H1 (cell line): ENCODE results near the gene SUCLG2. TPM values are rescaled to one million over a fixed set of nuclear protein-coding genes. Genes with fewer than 3 reads are reported as not detected.

ENCODE experiments used
- CTCF ChIA-PET: fragments of 300-600 bp; sonication (Branson Sonifier 250); formaldehyde crosslinking; loops from one replicate; lab custom pipeline; 2021; ENCODE audit not compliant: partially characterized antibody; lab: Charles Lee
- POLR2A ChIA-PET: fragments of 300-600 bp; sonication (Branson Sonifier 250); formaldehyde crosslinking; loops from one replicate; lab custom pipeline; 2021; ENCODE audit warnings: inconsistent platforms; ENCODE audit not compliant: partially characterized antibody; lab: Charles Lee
- DNase-seq, 2 experiments: peaks; one replicate each; pipeline versions ENCODE4 v3.0.0 to v3.0.0-alpha.2; 2010 to 2022; ENCODE audit warnings: low spot score in 2 of 2, low read depth in 1 of 2, mixed read lengths in 1 of 2
- FAIRE-seq: peaks from 2 replicates; lab custom pipeline; 2011; peaks lifted over from hg19 to GRCh38; lab: Jason Lieb, UNC
- H2AFZ ChIP-seq: 2 replicates; pipeline ENCODE4 v1.8.1; 2012; ENCODE audit warnings: low read length, inconsistent platforms
- H2AK5ac ChIP-seq: 2 replicates; pipeline ENCODE4 v1.6.1; 2013; ENCODE audit warnings: low read depth, low read length
- H2BK120ac ChIP-seq: replicated peaks from 2 replicates; pipeline ENCODE3; 2013; ENCODE audit warnings: low read depth, low read length, inconsistent platforms
- H2BK12ac ChIP-seq: 2 replicates; pipeline ENCODE4 v1.6.1; 2013; ENCODE audit warnings: low read depth, low read length
- H2BK15ac ChIP-seq: 2 replicates; pipeline ENCODE4 v1.6.1; 2013; ENCODE audit warnings: low read length
- H2BK20ac ChIP-seq: 2 replicates; pipeline ENCODE4 v1.6.1; 2013; ENCODE audit warnings: low read length
- H2BK5ac ChIP-seq: 2 replicates; pipeline ENCODE4 v1.6.1; 2013; ENCODE audit warnings: low read depth, low read length
- H3K14ac ChIP-seq: 2 replicates; pipeline ENCODE4 v1.6.1; 2013; ENCODE audit warnings: inconsistent platforms; ENCODE audit not compliant: insufficient read length
- H3K18ac ChIP-seq: 2 replicates; pipeline ENCODE4 v1.6.1; 2013; ENCODE audit warnings: low read length; ENCODE audit errors: extremely low read depth
- H3K23ac ChIP-seq: 2 replicates; pipeline ENCODE4 v1.6.1; 2013; ENCODE audit warnings: inconsistent platforms; ENCODE audit not compliant: insufficient read length
- H3K23me2 ChIP-seq: 2 replicates; pipeline ENCODE4 v1.6.1; 2013; ENCODE audit warnings: low read depth, low read length
- H3K27ac ChIP-seq: 2 replicates; pipeline ENCODE4 v1.6.1; 2011; ENCODE audit warnings: low read depth, low read length, inconsistent platforms
- H3K27me3 ChIP-seq, 4 experiments: replicated peaks in 1 of 4; 1 replicate in 1 of 4; 2 replicates in 3 of 4; pipeline versions ENCODE4 v1.6.1 to v1.8.1; 2011 to 2013; ENCODE audit warnings: low read length in 3 of 4, mild to moderate bottlenecking in 3 of 4, inconsistent platforms in 2 of 4, mixed read lengths in 2 of 4, moderate library complexity in 1 of 4; ENCODE audit not compliant: control insufficient read depth in 3 of 4, insufficient read depth in 3 of 4; ENCODE audit errors: extremely low read depth in 1 of 4
- H3K36me3 ChIP-seq, 4 experiments: 2 replicates each; pipeline versions ENCODE4 v1.6.1 to v1.8.1; 2011 to 2013; ENCODE audit warnings: mild to moderate bottlenecking in 4 of 4, low read length in 3 of 4, moderate library complexity in 2 of 4, control low read depth in 1 of 4, inconsistent platforms in 1 of 4; ENCODE audit not compliant: insufficient read depth in 4 of 4, control insufficient read depth in 2 of 4
- H3K4ac ChIP-seq: replicated peaks from 2 replicates; pipeline ENCODE3; 2013; ENCODE audit warnings: low read length, low read depth, mixed read lengths, inconsistent platforms; ENCODE audit not compliant: insufficient read length
- H3K4me1 ChIP-seq, 4 experiments: replicated peaks in 1 of 4; 1 replicate in 1 of 4; 2 replicates in 3 of 4; pipeline versions ENCODE4 v1.6.1 to v1.8.1; 2011 to 2013; ENCODE audit warnings: low read length in 3 of 4, inconsistent platforms in 2 of 4, mixed read lengths in 1 of 4; ENCODE audit not compliant: insufficient read depth in 4 of 4, control insufficient read depth in 3 of 4
- H3K4me2 ChIP-seq, 2 experiments: 2 replicates each; pipeline versions ENCODE4 v1.6.1 to v1.8.1; 2011 to 2013; ENCODE audit warnings: low read depth in 2 of 2, low read length in 2 of 2, control low read depth in 1 of 2, inconsistent platforms in 1 of 2, mild to moderate bottlenecking in 1 of 2; ENCODE audit not compliant: insufficient read depth in 1 of 2
- H3K4me3 ChIP-seq, 4 experiments: fragments of 200-600, 300-600 bp in 1 of 4; sonication (generic), shearing (Covaris generic), sonication (Bioruptor Twin) in 1 of 4; 2 replicates each; pipeline versions ENCODE4 v1.5.1 to v1.8.1; 2011 to 2016; ENCODE audit warnings: low read length in 4 of 4, low read depth in 3 of 4, control low read depth in 2 of 4, inconsistent platforms in 2 of 4, mild to moderate bottlenecking in 2 of 4, mixed read lengths in 1 of 4, moderate library complexity in 1 of 4; ENCODE audit not compliant: insufficient read depth in 2 of 4; ENCODE audit errors: extremely low read depth in 1 of 4
- H3K56ac ChIP-seq: replicated peaks from 2 replicates; pipeline ENCODE3; 2013; ENCODE audit warnings: low read depth, mild to moderate bottlenecking, mixed read lengths, low read length, inconsistent platforms; ENCODE audit not compliant: insufficient read length
- H3K79me1 ChIP-seq: 2 replicates; pipeline ENCODE4 v1.6.1; 2013; ENCODE audit warnings: low read depth, low read length, control low read depth
- H3K79me2 ChIP-seq, 2 experiments: 2 replicates each; pipeline versions ENCODE4 v1.6.1 to v1.8.1; 2012 to 2013; ENCODE audit warnings: low read length in 2 of 2, mild to moderate bottlenecking in 2 of 2, inconsistent platforms in 1 of 2; ENCODE audit not compliant: insufficient read depth in 2 of 2, control insufficient read depth in 1 of 2
- H3K9ac ChIP-seq, 4 experiments: replicated peaks in 1 of 4; 1 replicate in 1 of 4; 2 replicates in 3 of 4; pipeline versions ENCODE4 v1.6.1 to v1.8.1; 2011 to 2013; ENCODE audit warnings: low read depth in 3 of 4, low read length in 3 of 4, control low read depth in 2 of 4, mild to moderate bottlenecking in 2 of 4, moderate library complexity in 2 of 4, inconsistent platforms in 1 of 4; ENCODE audit errors: extremely low read depth in 1 of 4
- H3K9me3 ChIP-seq, 2 experiments: 2 replicates each; pipeline versions ENCODE4 v1.6.1 to v1.8.1; 2012 to 2013; ENCODE audit warnings: mild to moderate bottlenecking in 2 of 2, moderate library complexity in 2 of 2, control low read depth in 1 of 2, inconsistent platforms in 1 of 2, low read depth in 1 of 2, low read length in 1 of 2, mixed read lengths in 1 of 2; ENCODE audit not compliant: insufficient read depth in 2 of 2
- H4K20me1 ChIP-seq, 2 experiments: replicated peaks in 1 of 2; 2 replicates each; pipeline versions ENCODE3 to v1.8.1; 2011 to 2013; ENCODE audit warnings: inconsistent platforms in 2 of 2, low read length in 2 of 2, mild to moderate bottlenecking in 1 of 2; ENCODE audit not compliant: insufficient read depth in 2 of 2, control insufficient read depth in 1 of 2
- H4K5ac ChIP-seq: 2 replicates; pipeline ENCODE4 v1.6.1; 2013; ENCODE audit warnings: low read length, low read depth, mixed read lengths, inconsistent platforms; ENCODE audit not compliant: insufficient read length
- H4K8ac ChIP-seq: 2 replicates; pipeline ENCODE4 v1.8.0; 2013; ENCODE audit warnings: mild to moderate bottlenecking, moderate library complexity, low read length, inconsistent platforms; ENCODE audit not compliant: insufficient read depth; ENCODE audit errors: extremely low read depth
- H4K91ac ChIP-seq: replicated peaks from 2 replicates; pipeline ENCODE3; 2013; ENCODE audit warnings: low read length, mixed read lengths, inconsistent platforms; ENCODE audit not compliant: insufficient read length
- CEBPB ChIP-seq: IDR thresholded peaks from 2 replicates; pipeline ENCODE4 v1.6.1; 2012; ENCODE audit warnings: low read depth, low read length
- SIRT6 ChIP-seq: IDR thresholded peaks from one replicate; pipeline ENCODE4 v1.7.1; 2012; ENCODE audit warnings: low read length, inconsistent platforms
- SP2 ChIP-seq: IDR thresholded peaks from 2 replicates; pipeline ENCODE4 v1.6.1; 2012; ENCODE audit warnings: mild to moderate bottlenecking, low read length, inconsistent platforms
- USF2 ChIP-seq: IDR thresholded peaks from 2 replicates; pipeline ENCODE4 v1.6.1; 2011; ENCODE audit warnings: low read length, improper control_type of control experiment
- ZNF274 ChIP-seq: IDR thresholded peaks from 2 replicates; pipeline ENCODE4 v1.7.0; 2012; ENCODE audit warnings: low read length, borderline replicate concordance; ENCODE audit errors: extremely low read depth
- WGBS, 2 experiments: shearing (Covaris generic) in 1 of 2; methylation state at CpG; one replicate each; pipeline versions ENCODE4 v1.1.6 to v1.1.7; 2013 to 2015; ENCODE audit warnings: low lambda C conversion rate in 2 of 2, mixed read lengths in 2 of 2, inconsistent platforms in 1 of 2, low coverage in 1 of 2, missing lambda C conversion rate in 1 of 2; ENCODE audit not compliant: insufficient replicate concordance in 2 of 2, insufficient coverage in 1 of 2, insufficient read length in 1 of 2; ENCODE audit errors: extremely low coverage in 1 of 2, missing lambda C conversion rate in 1 of 2; 5-methylcytosine and 5-hydroxymethylcytosine counted together
- polyA plus RNA-seq, 7 experiments: library from polyadenylated mRNA; depleted of rRNA in 3 of 7; stranded (reverse) in 5 of 7; unstranded in 2 of 7; fragments of >200 nt in 5 of 7; fragments of 200-250 nt in 2 of 7; gene quantifications; 1 replicate in 5 of 7; 2 replicates in 1 of 7; 4 replicates in 1 of 7; pipeline versions ENCODE4 v1.2.1 to v1.2.3, GENCODE V29; 2011 to 2013; ENCODE audit warnings: missing spikeins in 2 of 7, mixed read lengths in 2 of 7
- total RNA-seq: library from RNA; stranded (reverse); fragmentation: NEBNext Ultra II Directional; extraction: Animal tissue kit (Norgen Biotek cat#: 25700); gene quantifications from 2 replicates; pipeline ENCODE4 v1.2.1, GENCODE V29; 2021

The SUCLG2 gene
- total and polyA plus RNA-seq, 2 of the 8 experiments (the other 6 are each of a cell fraction or from before 2014, with no cell fraction given), result 12.9 to 46.2 TPM

- H3K4ac ChIP-seq, result no peak overlapping the region
- no peak for TF ChIP-seq CEBPB
- TF ChIP-seq SP2, result no peak
- TF ChIP-seq ZNF274, result no peak
- no peak for TF ChIP-seq SIRT6
- no peak for TF ChIP-seq USF2
- H3K4me1 ChIP-seq, result no peaks in the 10 kb centered on the region
- H2BK120ac ChIP-seq, result no peak overlapping the region
- DNase-seq (no peak), FAIRE-seq (no peak)
- H2BK12ac ChIP-seq, result no peak overlapping the region
- H3K27me3 ChIP-seq, result no peaks in the 10 kb centered on the region
- peaks cover 0 to 4% of the 10 kb centered on the region in 2 experiments for H4K20me1 ChIP-seq
- no peak overlapping the region for H3K14ac ChIP-seq
- no peak overlapping the region for H2AK5ac ChIP-seq
- H3K4me3 ChIP-seq, result no peak overlapping the region
- H3K9ac ChIP-seq, result no peak overlapping the region
- H3K4me2 ChIP-seq, result no peak overlapping the region
- POLR2A ChIA-PET, result interaction anchor here (0.7 kb wide), 1 partner anchor 11 kb away, joined by 3 read pairs; no protein-coding TSS in a partner anchor
- no peaks in the 10 kb centered on the region for H3K23me2 ChIP-seq
- no peak overlapping the region for H3K27ac ChIP-seq
- no peak overlapping the region for H2BK20ac ChIP-seq
- no peak overlapping the region for H4K91ac ChIP-seq
- WGBS, 2 experiments, result 88% methylated on average over 6 of the region's 6 CpGs; no CpG with 5 or more reads in 1 of the 2 experiments
- no peak overlapping the region for H2BK15ac ChIP-seq
- no peak overlapping the region for H4K5ac ChIP-seq
- no peak overlapping the region for H4K8ac ChIP-seq
- H3K56ac ChIP-seq, result no peak overlapping the region
- no peaks in the 10 kb centered on the region for H3K9me3 ChIP-seq
- CTCF ChIA-PET, result interaction anchor here (0.7 to 1.7 kb wide), 4 partner anchors 22 to 438 kb away, joined by 3 to 5 read pairs (median 4); no protein-coding TSS in a partner anchor
- no peaks in the 10 kb centered on the region; a peak in 2 of 4 replicates for H3K79me2 ChIP-seq
- 0 out of 2 replicates have a peak, but pooled peaks cover 2% of the 10 kb centered on the region for H3K79me1 ChIP-seq
- H2AFZ ChIP-seq, result no peak overlapping the region
- H3K36me3 ChIP-seq, result no peaks in the 10 kb centered on the region
- H3K23ac ChIP-seq, result no peak overlapping the region
- H3K18ac ChIP-seq, result no peak overlapping the region
- H2BK5ac ChIP-seq, result no peak overlapping the region
Measured at GRCh38 chr3:67551361-67552016, 102.9 kb downstream of the SUCLG2 start.
